ENCODE data around the gene DGKZ.
"Not testable (repeated sequence)": the region's sequence is repeated elsewhere in the genome, so short reads cannot be mapped to it uniquely, and the experiment has no call there.

DGKZ gene

GRCh38 chr11:46367916-46368267, 20.6 kb downstream of the DGKZ start:
- no peak overlapping the region for H3K9ac ChIP-seq (ENCODE audit: low read depth, low read length)
- no peak overlapping the region for H3K4me3 ChIP-seq (ENCODE audit: low read depth, low read length)
- H3K9me3 ChIP-seq (ENCODE audit: control insufficient read depth, insufficient read depth, low read length) = no peaks in the 10 kb centered on the region
- H3K27me3 ChIP-seq (ENCODE audit: control insufficient read depth, insufficient read depth, low read length) = no peaks in the 10 kb centered on the region
- H3K27ac ChIP-seq (ENCODE audit: low read depth, low read length) = no peak overlapping the region
- H3K4me1 ChIP-seq (ENCODE audit: control insufficient read depth, insufficient read depth, low read length) = peaks cover 5% of the 10 kb centered on the region; the same call in 1 of the 2 replicates
- peaks cover 38% of the 10 kb centered on the region for H3K36me3 ChIP-seq (ENCODE audit: control insufficient read depth, insufficient read depth, low read length)

GRCh38 chr11:46369458-46370152, 22.3 kb downstream of the DGKZ start:
- Histone ChIP-seq H3K4me3 (ENCODE audit: low read depth, low read length) (no peak overlapping the region), H3K9me3 (ENCODE audit: control insufficient read depth, insufficient read depth, low read length) (no peaks in the 10 kb centered on the region), H3K9ac (ENCODE audit: low read depth, low read length) (no peak overlapping the region; the same call in 1 of the 2 replicates), H3K4me1 (ENCODE audit: control insufficient read depth, insufficient read depth, low read length) (peaks cover 5% of the 10 kb centered on the region; the same call in 1 of the 2 replicates), H3K27me3 (ENCODE audit: control insufficient read depth, insufficient read depth, low read length) (no peaks in the 10 kb centered on the region), H3K27ac (ENCODE audit: low read depth, low read length) (peak overlapping the region; percentile 52), H3K36me3 (ENCODE audit: control insufficient read depth, insufficient read depth, low read length) (peaks cover 51% of the 10 kb centered on the region)

DNA sequence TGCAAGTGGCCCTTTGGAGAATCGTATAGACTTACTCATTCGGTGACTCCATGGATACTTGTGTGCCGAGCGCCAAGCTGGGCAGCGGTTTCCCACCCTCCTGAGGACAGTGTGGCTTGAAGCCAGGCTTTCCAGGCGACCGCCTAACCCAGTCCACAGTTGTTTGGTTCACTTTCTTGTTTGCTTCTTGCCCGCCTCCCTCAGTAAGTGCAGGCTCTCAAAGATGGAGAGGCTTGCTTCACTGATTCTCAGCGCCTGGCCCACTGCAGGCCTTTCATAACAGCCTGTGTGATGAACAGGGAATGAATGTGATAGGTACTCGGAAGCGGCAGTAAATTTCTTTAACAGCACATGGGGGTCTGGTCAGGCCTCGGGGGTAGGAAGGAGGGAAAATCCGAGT, 23.0 kb downstream of the DGKZ start:
- Histone ChIP-seq H3K9me3 (ENCODE audit: control insufficient read depth, insufficient read depth, low read length) (no peaks in the 10 kb centered on the region), H3K4me1 (ENCODE audit: control insufficient read depth, insufficient read depth, low read length) (peaks cover 5% of the 10 kb centered on the region; the same call in 1 of the 2 replicates), H3K27me3 (ENCODE audit: control insufficient read depth, insufficient read depth, low read length) (no peaks in the 10 kb centered on the region), H3K4me3 (ENCODE audit: low read depth, low read length) (no peak overlapping the region), H3K27ac (ENCODE audit: low read depth, low read length) (no peak overlapping the region), H3K9ac (ENCODE audit: low read depth, low read length) (no peak overlapping the region), H3K36me3 (ENCODE audit: control insufficient read depth, insufficient read depth, low read length) (peaks cover 58% of the 10 kb centered on the region)

DNA sequence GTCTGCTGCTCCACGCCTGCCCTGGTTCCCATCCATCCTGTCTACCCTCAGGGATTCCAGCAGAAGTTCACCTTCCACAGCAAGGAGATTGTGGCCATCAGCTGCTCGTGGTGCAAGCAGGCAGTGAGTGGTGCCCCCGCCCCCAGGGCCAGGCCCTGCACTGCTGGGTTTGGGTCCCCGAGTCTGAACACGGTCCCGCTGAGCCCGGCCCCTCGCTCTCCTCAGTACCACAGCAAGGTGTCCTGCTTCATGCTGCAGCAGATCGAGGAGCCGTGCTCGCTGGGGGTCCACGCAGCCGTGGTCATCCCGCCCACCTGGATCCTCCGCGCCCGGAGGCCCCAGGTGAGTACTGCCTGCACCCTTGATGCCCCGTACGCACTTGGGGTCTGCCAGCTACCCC, 24.0 kb downstream of the DGKZ start:
- H3K9me3 ChIP-seq (ENCODE audit: control insufficient read depth, insufficient read depth, low read length); H3K4me1 ChIP-seq (ENCODE audit: control insufficient read depth, insufficient read depth, low read length); H3K27me3 ChIP-seq (ENCODE audit: control insufficient read depth, insufficient read depth, low read length); H3K4me3 ChIP-seq (ENCODE audit: low read depth, low read length); H3K27ac ChIP-seq (ENCODE audit: low read depth, low read length); H3K9ac ChIP-seq (ENCODE audit: low read depth, low read length): not testable (repeated sequence)
- peaks cover 68% of the 10 kb centered on the region for H3K36me3 ChIP-seq (ENCODE audit: control insufficient read depth, insufficient read depth, low read length)

DNA sequence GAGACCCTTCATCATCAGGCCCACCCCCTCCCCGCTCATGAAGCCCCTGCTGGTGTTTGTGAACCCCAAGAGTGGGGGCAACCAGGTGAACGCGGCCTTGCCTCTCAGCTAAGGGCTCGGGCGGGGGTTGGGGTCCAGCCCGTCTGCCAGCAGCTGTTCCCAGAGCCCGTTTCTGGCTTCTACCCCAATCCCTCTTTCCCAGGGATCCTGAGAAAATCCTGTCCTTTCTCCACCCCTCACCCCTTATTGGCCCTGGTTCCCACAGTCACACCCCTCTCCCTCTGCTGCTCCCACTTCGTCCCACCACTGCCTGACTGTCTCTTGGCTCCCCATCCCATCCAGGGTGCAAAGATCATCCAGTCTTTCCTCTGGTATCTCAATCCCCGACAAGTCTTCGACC, 24.8 kb downstream of the DGKZ start:
- Histone ChIP-seq H3K9ac (ENCODE audit: low read depth, low read length) (no peak overlapping the region), H3K4me3 (ENCODE audit: low read depth, low read length) (no peak overlapping the region), H3K27ac (ENCODE audit: low read depth, low read length) (no peak overlapping the region), H3K4me1 (ENCODE audit: control insufficient read depth, insufficient read depth, low read length) (peaks cover 5% of the 10 kb centered on the region; the same call in 1 of the 2 replicates), H3K27me3 (ENCODE audit: control insufficient read depth, insufficient read depth, low read length) (no peaks in the 10 kb centered on the region), H3K9me3 (ENCODE audit: control insufficient read depth, insufficient read depth, low read length) (no peaks in the 10 kb centered on the region), H3K36me3 (ENCODE audit: control insufficient read depth, insufficient read depth, low read length) (peaks cover 75% of the 10 kb centered on the region)

DNA sequence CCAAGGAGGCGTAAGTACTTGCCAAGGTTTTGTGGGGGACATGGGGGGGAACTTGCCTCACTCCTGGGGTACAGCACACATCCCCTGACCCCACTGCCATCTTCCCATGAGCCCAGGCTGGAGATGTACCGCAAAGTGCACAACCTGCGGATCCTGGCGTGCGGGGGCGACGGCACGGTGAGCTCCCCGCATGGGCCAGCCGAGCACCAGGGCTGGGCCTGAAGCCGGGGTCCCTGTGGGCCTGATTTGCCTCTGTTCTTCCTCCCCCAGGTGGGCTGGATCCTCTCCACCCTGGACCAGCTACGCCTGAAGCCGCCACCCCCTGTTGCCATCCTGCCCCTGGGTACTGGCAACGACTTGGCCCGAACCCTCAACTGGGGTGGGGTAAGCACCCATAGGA, 25.2 kb downstream of the DGKZ start:
- H3K9ac ChIP-seq (ENCODE audit: low read depth, low read length); H3K27ac ChIP-seq (ENCODE audit: low read depth, low read length); H3K27me3 ChIP-seq (ENCODE audit: control insufficient read depth, insufficient read depth, low read length); H3K9me3 ChIP-seq (ENCODE audit: control insufficient read depth, insufficient read depth, low read length); H3K4me3 ChIP-seq (ENCODE audit: low read depth, low read length); H3K4me1 ChIP-seq (ENCODE audit: control insufficient read depth, insufficient read depth, low read length): not testable (repeated sequence)
- peaks cover 76% of the 10 kb centered on the region for H3K36me3 ChIP-seq (ENCODE audit: control insufficient read depth, insufficient read depth, low read length)

GRCh38 chr11:46373787-46374740, 26.8 kb downstream of the DGKZ start:
- Histone ChIP-seq H3K27me3 (ENCODE audit: control insufficient read depth, insufficient read depth, low read length) (no peaks in the 10 kb centered on the region), H3K9me3 (ENCODE audit: control insufficient read depth, insufficient read depth, low read length) (no peaks in the 10 kb centered on the region), H3K4me1 (ENCODE audit: control insufficient read depth, insufficient read depth, low read length) (peaks cover 5% of the 10 kb centered on the region; the same call in 1 of the 2 replicates), H3K36me3 (ENCODE audit: control insufficient read depth, insufficient read depth, low read length) (peaks cover 76% of the 10 kb centered on the region), H3K4me3 (ENCODE audit: low read depth, low read length) (no peak overlapping the region), H3K9ac (ENCODE audit: low read depth, low read length) (no peak overlapping the region), H3K27ac (ENCODE audit: low read depth, low read length) (no peak overlapping the region)

DNA sequence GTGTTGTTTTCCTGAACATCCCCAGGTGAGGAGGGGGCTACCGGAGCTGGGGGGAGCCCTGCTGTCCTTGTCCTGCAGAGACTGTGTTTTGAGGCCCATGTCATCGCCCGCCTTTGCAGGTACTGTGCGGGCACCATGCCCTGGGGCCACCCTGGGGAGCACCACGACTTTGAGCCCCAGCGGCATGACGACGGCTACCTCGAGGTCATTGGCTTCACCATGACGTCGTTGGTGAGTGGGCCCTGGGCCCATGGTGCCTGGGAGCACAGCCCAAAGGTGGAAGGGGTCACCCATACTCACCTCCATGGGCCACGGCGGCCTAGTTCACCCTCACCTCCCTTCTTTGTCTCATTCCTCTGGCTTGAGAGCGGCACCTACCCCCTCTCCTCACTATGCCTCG, 27.6 kb downstream of the DGKZ start:
- Histone ChIP-seq H3K9ac (ENCODE audit: low read depth, low read length) (no peak overlapping the region), H3K9me3 (ENCODE audit: control insufficient read depth, insufficient read depth, low read length) (no peaks in the 10 kb centered on the region), H3K4me1 (ENCODE audit: control insufficient read depth, insufficient read depth, low read length) (peaks cover 6% of the 10 kb centered on the region), H3K4me3 (ENCODE audit: low read depth, low read length) (no peak overlapping the region), H3K27ac (ENCODE audit: low read depth, low read length) (no peak overlapping the region), H3K36me3 (ENCODE audit: control insufficient read depth, insufficient read depth, low read length) (peaks cover 72% of the 10 kb centered on the region), H3K27me3 (ENCODE audit: control insufficient read depth, insufficient read depth, low read length) (no peaks in the 10 kb centered on the region)

- Histone ChIP-seq H3K36me3 (ENCODE audit: control insufficient read depth, insufficient read depth, low read length) (peaks cover 65% of the 10 kb centered on the region), H3K9ac (ENCODE audit: low read depth, low read length) (no peak overlapping the region), H3K9me3 (ENCODE audit: control insufficient read depth, insufficient read depth, low read length) (no peaks in the 10 kb centered on the region), H3K27me3 (ENCODE audit: control insufficient read depth, insufficient read depth, low read length) (no peaks in the 10 kb centered on the region), H3K27ac (ENCODE audit: low read depth, low read length) (no peak overlapping the region), H3K4me3 (ENCODE audit: low read depth, low read length) (no peak overlapping the region), H3K4me1 (ENCODE audit: control insufficient read depth, insufficient read depth, low read length) (peaks cover 4% of the 10 kb centered on the region)
Measured at GRCh38 chr11:46375392-46376101, 28.3 kb downstream of the DGKZ start.

DNA sequence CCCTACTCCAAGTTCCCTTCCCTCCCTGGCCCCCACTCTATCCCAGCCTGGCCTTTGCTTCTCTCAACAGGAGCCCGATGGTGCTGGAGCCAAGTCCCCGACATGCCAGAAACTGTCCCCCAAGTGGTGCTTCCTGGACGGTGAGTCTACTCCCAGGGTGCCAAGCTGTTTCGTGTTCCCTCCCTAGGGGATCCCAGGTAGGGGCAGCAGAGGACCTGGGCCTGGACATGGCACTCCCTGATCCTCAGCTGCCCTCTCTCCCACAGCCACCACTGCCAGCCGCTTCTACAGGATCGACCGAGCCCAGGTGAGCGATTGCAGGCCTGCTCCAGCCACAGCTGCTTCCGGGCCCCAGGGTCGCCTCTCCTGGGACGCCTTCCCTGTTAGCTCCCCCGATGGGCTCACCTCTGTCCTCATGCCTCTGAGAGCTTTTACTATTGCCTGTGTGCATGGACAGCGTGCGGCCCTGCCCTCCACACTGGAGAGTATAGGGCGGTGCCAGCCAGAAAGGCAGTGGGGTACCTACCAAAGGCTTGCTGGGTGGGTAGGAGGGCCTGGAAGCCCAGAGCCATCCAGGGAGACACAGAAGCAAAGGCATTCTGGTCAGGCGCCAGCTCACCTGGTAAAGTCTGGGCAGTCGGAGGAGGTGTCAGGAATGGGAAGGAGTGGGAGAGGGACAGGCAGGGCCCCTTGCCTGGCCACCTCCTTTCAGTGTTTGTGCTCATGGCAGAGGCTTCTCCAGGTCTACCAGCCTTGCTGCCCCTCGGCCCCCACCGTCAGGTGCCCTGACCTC, 29.2 kb downstream of the DGKZ start:
- H3K4me1 ChIP-seq (ENCODE audit: control insufficient read depth, insufficient read depth, low read length) = peaks cover 4% of the 10 kb centered on the region
- H3K9ac ChIP-seq (ENCODE audit: low read depth, low read length) = no peak overlapping the region
- H3K9me3 ChIP-seq (ENCODE audit: control insufficient read depth, insufficient read depth, low read length) = no peaks in the 10 kb centered on the region
- peaks cover 61% of the 10 kb centered on the region for H3K36me3 ChIP-seq (ENCODE audit: control insufficient read depth, insufficient read depth, low read length)
- H3K4me3 ChIP-seq (ENCODE audit: low read depth, low read length) = no peak overlapping the region
- H3K27ac ChIP-seq (ENCODE audit: low read depth, low read length) = no peak overlapping the region
- no peaks in the 10 kb centered on the region for H3K27me3 ChIP-seq (ENCODE audit: control insufficient read depth, insufficient read depth, low read length)
